ENCODE measurements around the gene RBPJ.
A peak's percentile ranks its signal among the peaks of the same experiment; 100 is the strongest.

The RBPJ gene

DNA sequence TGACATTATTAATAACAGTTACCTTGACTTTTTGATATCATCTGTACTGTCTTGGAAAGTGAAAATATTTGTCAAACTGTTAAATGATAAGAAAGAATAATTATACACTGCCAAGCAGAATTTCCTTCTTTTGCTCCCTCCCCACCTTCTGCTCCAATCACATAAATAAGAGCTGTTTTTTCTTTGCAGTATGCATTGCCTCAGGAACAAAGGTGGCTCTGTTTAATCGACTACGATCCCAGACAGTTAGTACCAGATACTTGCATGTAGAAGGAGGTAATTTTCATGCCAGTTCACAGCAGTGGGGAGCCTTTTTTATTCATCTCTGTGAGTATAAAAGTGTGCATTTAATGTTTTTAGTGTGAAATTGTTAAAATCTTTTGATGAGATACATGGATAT, 103.3 kb downstream of the RBPJ start:
- no peak for DNase-seq

DNA sequence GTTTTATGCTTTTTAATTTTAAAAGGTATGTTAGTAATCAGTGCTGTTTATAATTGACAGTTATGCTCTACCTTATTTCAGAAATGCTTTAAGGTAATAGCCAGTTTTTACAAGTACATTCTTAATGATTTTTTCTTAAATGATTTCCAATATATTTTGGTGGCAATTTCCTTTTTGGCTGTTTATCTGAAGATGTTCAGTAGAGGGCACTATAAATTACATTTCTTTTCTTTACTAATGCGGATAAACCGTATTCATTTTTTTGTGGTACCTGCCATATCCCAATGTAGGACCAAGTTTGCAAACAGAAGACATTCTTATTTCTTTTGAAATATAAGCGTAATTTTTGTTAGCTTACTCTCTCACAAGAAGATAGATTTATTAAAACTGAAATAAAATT, 104.0 kb downstream of the RBPJ start:
- no peak for DNase-seq

DNA sequence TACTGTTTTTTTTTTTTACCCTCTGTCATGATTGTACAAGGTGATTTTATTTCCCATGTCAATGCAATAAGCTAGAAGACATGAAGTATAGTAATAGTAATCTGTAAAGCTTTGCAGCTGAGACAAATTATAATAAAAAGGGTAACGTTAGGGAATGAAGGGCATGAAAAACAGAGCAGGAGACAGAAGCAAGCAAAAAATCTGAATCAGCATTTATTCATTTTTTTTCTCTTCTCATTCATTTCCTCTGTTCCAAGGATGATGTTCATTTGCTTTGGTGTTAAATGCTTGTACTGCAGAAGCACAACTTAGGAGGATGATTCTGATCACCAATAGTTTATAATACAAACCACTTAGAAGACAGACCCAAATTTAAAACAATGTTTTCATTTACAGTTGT, 105.1 kb downstream of the RBPJ start:
- DNase-seq = no peak

DNA sequence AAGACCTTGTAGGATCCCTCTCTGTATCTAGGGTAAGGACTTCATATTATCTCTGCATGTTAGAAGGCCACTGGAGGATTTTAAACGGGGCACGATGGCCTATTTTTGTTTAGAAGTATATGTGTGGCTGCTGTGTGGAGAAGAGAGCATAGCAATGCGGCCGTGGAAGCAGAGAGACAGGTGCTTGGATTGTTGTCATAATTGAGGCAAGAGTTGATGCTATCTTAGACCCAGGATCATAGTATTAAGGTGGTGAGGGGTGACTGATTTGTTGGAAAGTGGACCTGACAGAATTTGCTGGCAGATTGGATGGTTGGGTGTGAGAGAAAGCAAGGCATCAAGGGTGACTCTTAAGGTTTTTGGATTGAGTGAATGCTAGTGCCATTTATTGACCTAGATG, 106.1 kb downstream of the RBPJ start:
- DNase-seq = no peak

DNA sequence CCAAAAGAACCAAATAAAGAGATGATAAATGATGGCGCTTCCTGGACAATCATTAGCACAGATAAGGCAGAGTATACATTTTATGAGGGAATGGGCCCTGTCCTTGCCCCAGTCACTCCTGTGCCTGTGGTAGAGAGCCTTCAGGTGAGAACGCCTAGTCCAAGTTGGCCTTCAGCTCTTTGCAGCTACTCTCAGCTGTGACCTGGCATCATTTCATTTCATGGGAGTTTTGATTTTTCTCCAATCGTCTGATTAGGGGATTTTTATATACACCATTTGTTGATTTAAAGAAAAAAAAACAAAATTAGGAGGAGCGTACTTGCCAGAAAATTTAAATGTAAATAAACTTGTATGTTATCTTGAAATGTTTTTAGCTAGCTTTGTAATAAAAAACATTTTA, 109.1 kb downstream of the RBPJ start:
- DNase-seq = no peak

DNA sequence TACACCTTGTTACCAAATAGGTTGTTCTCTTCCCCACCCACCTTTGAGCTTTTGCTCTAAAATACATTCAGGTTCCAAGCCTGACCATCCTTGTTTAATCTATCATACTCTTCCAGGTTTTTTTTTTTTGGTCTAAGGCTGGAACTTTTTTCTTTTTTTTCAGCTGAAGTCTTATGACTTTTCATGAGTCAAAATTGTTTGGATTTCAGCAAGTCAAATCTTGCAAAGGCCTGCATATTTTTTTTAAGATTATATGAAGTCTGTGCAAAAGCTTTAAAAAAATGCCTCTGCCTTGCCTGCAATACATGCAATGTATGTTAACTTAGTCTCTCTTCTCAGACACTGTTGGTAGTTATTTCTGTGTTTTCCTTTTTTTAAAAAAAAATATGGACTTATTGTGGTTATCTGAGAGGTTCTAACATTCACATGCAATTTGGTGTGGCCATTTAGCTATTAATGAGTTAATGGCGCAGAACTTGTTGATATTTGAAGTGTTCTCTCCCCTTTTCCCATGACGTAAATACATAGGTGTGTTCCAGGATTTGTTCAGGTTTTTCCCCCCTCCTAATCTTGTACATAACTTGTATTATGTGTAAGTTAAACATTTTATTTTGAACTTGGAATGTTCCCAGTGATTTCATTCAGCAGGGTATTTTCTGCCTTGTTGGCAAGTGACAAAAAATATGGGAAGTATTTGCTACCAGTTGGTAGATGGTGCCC, 110.8 kb downstream of the RBPJ start:
- DNase-seq = no peak

DNA sequence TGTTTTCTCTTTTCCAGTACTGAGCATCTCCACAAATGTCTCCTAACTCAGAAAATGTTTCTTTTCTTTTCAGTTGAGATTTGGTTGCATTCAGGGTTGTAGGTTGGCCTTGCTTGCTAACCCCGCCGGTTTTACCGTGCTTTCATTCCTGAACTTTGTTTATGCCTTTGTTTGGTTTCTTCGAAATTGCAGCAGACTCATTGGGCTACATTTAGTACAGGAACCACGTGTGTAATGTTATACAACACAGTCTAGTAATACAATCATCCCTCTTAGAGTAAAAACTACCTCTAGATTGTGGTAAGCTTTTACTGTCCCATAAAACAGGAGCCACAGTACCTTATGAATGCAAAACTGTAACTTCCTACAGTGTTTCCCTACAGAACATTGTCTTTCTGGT, 111.6 kb downstream of the RBPJ start:
- no peak for DNase-seq

DNA sequence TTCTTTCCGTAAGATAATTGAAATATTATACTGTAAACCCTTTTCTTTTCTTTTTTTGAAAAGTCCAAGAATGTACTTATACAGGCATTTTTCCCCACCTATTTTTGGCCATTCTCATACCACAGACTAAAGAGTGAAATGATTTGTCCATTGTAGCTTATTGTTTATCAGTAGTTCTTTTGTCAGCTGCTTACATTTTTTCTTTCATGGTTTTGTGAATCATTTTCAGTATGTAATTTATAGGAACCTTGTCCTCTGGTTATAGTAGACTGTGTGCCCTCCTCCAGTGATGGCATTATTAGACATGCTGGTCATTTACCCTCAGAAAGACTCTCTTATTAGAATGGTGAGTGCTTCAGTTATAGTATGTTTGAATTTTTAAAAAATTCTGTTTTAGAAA, 112.7 kb downstream of the RBPJ start:
- no peak for DNase-seq

DNA sequence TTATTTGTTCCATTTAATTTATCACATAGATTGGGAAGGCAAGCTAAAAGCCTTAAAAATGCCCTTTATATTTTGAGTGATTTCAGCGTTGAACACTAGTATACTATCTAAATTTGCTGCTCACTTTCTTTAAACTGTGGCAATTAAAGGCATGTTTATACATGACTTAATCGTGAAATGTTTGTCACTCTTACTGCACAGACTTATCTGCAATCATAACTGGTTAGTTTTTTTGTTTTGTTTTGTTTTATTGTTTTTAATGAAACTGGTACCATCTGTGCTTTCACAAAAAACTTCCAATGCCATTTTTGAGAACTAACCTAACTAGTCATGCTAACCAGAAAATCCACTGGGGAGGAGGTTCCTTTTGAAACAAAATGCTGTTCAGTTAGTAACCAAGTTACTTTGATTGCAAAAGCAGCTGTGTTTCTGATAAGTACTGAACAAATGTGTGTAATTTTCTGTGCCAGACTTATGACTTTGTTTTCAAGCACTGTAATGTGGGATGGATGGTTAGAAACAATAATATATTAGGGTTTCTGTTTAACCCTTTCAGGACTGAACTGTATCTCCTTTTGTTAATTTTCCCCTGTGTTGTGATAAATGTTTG, 113.3 kb downstream of the RBPJ start:
- DNase-seq = no peak

DNA sequence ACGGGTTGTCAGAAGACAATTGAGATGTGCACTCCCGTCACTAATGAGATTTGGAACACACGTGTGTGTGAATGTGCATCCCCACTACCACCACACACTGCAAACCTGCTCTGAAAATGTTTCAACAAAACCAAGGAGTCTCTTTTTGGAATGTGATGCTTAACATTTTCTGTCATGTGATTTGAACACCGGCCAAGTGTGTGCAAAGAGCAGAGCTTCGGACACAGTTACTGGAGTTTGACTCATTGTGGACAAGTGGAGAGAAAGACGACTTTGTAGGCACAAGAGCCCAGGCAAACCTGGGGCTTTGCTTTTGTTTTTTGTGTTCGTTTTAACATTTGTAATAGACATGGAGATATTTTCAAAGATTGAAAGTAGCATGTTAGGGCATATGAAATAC, 120.3 kb downstream of the RBPJ start:
- no peak for DNase-seq

DNA sequence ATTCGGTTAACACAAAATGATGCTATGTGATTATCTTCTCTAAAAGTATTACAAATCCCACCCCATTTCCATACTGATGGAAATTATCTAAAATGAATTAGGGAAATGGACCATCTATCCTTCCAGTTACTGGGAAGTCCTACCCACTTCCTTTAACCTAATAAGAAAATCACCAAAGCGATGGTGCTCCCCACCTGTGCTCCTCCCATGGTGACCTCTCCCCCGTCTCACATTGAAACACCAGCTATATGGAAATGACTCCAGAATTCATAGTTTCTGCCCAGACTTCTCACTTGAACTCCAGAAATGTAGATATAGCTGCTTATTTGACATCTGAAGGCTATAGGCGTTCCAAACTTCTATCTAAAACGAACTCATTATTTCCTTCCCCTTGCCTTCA, 121.0 kb downstream of the RBPJ start:
- no peak for DNase-seq

DNA sequence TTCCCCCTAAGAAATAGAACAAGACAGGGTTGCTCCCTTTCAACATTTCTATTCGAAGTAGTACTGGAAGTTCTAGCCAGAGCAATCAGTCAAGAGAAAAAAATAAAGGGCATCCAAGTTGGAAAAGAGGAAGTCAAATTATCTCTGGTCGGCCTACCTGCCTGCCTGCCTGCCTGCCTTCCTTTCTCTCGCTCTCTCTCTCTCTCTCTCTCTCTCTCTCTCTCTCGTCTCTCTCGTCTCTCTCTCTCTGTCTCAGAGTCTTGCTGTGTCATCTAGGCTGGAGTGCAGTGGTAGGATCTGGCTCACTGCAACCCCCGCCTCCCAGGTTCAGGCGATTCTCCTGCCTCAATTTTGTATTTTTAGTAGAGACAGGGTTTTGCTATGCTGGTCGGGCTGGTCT, 126.6 kb downstream of the RBPJ start:
- no peak for DNase-seq

DNA sequence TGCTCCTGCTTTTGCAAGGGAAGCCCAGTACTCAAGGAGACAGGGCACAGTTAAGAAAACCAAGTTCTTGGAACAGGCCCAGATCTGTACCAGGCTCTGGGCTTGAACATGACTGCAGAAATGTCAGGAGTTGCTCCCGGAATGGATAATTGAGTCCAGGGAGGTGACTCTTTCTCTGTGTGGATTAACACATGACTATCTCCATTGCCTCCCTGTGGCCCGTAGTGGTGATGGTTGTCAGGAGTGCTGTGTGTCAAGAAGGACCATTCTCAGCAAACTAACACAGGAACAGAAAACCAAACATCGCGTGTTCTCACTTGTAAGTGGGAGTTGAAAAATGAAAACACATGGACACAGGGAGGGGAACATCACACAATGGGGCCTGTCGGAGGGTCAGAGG, 129.6 kb downstream of the RBPJ start:
- no peak for DNase-seq

DNA sequence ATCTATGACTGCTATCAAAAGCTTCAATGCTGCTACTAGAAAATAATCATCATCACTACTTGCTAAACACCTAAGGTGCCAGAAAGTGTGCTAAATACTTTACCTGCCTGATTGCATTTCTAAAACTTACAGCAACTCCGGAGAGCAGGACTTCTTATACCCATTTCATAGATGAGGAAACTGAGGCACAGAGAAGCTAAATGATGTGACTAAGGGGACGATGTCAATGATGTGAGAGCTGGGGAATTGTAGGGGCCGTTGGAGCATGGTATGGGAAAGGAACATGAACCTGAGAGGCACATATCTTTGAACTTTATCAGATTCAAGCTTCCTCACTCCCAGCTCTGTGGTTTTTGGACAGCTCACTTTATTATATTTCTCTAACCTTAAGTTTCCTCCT, 130.8 kb downstream of the RBPJ start:
- DNase-seq = no peak

DNA sequence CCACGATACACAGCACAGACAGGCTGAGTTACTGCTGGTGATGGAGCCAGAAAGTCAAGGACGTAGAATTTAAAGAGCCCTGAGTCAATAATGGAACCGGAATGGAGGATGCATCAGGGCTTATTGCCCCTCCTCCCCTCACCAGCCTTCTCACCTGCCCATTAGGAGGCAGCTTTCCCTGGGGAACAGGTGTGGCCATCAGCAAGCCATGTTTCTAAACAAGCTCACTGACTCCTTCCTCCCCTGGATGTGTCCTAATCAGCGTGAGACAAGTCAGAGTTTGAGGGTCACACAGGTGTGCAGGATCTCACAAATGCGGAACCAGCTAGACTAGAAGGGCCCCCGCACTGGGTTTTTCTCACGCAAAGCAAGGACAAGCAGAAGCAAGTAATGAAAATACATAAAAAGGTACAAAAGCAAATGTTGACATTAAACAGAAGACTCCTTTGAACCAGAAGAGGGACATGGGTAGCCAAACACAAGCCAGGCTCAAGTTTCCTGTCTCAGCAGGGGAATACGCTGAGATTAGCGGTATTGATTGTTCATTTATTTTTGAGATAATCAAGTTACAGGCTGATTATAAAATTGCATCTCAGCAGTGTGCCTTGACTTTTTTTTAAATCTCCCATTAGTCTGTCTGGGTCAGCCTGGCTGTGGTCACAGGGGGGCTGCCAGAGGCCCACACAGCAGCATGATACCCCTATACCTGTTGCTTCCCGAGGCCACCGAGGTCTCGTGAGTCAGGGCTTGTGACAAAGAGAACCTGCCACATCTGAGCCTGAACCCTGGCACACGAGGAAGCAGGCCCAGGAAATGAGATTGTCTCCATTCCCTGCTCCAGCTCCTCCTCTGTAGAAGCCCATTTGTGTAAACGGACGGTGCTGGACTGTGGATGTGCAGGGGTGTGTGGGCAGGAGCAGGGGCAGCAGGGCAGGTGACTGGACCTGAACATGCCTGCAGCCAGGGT, 132.0 kb downstream of the RBPJ start:
- DNase-seq = no peak

DNA sequence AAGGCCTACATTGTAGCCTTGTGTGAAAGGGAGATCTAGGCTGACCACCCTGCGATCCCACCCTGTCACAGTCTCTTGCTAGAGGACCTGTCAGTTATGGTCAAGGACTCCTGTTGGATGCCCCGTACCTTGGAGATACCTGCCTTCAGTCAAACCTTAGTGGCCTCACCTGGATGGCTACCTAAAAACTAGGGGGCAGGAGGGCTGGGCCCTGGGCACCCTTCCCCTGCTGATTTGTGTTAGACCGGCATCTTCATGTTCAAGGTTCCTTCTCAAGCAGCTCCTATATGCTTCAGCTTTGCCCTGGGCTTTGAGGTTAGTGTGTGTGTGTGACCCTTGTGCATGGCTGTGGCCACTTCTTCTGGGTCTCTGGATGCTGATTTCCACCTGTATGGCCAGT, 134.1 kb downstream of the RBPJ start:
- no peak for DNase-seq

DNA sequence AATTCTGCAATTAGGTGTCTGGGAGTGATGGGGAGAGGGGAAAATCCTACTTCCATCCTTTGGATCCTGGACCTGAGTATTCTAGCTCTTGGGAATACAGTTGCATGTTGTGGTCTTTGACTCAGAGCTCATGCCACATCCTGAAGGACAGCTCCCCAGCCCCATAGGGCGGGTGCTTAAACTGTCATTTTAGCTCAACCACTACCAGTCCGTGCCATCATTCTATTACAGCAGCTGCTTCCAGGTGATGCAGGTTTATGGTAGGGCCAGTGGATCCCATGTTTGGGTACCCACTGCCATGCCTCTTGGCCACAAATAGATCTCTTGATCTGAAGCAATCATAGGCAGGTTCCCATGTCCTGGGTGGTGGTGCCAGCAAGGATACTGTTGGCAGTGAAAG, 134.8 kb downstream of the RBPJ start:
- no peak for DNase-seq

DNA sequence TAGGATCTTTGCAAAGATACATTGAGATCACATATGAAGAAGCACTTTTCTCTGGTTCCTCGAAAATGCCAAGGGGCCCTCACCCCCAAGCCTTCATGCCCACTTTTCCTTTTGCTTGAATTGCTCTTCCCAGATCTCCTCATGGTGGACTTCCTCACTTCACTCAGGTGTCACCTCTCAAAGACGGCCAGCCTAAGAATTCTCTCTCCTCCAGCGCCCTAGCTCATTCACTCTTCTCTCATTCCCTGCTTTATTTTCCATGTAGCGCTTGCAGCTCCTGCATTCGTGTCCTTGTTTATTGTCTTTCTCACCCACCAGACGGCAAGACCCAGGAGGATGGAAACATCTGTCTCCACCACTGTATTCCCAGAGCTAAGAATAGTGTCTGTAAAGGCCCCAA, 136.6 kb downstream of the RBPJ start:
- no peak for DNase-seq

DNA sequence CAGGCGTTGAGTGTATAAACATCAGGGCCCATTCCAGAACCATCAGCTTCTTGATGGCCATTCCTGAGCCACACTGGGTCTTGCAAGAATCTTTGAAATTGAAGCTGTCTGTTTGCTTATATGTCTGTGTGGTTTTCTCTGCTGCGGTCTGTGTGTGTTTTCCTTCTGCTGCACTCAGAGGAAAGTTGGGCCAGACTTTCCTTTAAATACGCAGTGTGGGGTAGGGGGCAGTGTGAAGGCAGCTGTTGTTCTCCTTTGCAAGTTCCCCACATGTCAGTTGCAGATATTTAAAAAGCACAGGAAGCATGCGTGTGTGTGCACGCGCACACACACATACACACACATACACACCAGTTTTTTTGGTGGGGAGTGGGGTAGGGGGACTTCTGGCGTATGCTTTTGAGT, 137.3 kb downstream of the RBPJ start:
- DNase-seq = no peak

DNA sequence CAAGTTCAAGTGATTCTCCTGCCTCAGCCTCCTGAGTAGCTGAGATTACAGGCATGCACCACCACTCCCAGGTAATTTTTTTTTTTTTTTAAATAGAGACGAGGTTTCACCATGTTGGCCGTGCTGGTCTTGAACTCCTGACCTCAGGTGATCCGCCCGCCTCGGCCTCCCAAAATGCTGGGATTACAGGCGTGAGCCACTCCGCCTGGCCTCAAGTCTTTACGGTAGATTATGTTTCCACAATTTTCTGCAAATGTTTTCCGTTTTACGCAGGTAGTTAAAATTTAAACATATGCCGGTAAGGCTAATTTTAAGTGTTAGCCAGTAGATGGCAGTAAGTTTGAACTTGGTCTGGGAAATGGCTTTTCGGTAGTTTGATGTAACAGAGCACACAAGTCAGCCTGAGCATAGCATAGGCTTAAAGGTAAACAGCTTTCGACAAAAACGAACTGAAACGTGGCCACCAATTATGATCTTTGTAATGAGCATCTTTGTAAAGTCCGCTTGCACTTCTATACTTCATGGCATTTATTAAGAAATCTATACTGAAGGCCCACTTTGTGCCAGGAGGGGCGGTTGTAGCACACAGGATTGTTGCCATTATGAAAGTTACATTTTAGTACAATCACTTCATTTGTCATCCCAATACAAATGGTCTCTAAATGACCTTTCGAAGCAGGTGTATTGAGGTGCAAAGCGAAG, 138.4 kb downstream of the RBPJ start:
- DNase-seq = peak; percentile 64

DNA sequence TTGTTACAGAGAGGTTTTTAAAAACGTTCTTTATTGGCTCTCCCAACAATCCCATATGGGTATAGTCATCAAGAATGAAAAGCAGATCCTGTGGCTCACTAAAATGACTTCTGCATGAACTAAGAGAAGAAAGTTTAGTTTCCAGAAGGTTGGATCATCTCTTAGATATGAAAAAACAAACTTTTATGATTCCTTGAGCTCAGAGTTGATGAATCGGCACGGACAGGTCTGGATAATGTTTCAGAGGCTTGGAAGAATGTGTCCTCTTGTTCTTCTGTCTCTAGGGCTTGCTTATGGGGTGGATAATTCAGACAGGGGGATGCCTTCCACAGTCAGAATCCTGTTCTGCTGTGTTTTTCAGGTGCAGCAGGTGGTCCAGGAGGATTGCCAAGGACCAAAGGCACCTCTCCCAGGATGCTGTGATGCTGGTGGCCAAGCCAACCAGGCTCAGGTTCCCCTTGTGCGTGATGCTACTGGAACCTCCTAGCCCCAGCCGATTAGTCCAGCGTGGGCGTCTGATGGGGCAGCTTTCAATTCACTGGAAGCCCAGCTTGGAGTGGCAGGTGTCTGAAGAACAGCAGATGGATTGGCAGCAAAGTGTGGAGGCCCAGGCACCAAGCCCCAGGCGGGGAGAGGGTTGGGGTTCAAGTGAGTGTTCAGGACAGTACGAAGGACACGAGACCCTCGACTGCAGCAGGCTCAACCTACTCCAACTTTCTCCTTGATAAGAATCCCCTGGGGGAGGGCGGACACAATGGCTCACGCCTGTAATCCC, 139.1 kb downstream of the RBPJ start:
- DNase-seq = no peak

DNA sequence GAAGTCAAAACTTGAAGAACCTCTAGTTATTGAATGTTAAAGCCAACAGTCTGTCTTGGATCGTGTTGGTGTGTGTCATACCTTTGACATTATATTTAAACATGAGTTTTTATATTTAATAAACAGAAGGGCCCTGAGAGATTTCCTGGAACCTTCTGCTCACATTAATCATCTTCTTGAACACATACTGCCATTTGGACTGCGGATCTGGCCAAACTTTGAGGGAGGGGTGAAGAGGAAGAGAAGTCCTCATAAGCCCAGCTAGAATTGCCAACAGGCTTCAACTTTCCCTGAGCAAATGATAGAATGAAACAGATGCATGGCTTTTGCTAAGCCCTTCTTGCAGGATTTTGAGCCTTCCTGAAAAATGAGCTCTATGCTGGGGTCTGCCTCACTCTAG, 142.1 kb downstream of the RBPJ start:
- no peak for DNase-seq

DNA sequence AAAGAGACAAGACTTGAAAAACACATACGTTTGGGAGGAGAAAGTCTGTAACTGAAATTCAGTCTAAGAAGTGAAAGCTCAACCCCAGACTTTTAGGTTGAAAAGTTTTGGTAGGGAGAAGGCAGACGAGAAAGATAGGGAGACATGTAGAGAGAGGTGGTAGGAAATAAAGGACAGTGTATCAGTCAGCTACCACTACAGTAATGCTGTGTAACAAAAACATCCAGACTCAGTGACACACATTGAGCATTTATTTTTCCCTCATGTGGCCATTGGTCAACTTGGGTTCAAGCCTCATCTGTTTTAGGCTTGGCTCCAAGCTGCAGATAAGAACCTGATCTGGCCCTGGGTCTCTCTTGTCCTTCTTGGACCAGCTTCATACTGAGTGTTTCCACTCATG, 142.6 kb downstream of the RBPJ start:
- no peak for DNase-seq

Measured in activated CD4-positive, alpha-beta T cell treated with anti-CD3 and anti-CD28 coated beads, Interleukin-10, Interleukin-2, amounts not matched to agents 100 ng/mL and 50 ng/mL, durations not matched to agents 16 hours and 8 hours (primary cell).